Islet of Langerhans (tissue), 1 donor: Measurements from ENCODE around the gene ZDHHC1.
"Not testable (repeated sequence)": the region's sequence is repeated elsewhere in the genome, so short reads cannot be mapped to it uniquely, and the experiment has no call there.

ENCODE experiments used
- FAIRE-seq: peaks from one replicate; lab custom pipeline; 2011; peaks lifted over from hg19 to GRCh38; lab: Jason Lieb, UNC

Gene ZDHHC1

DNA sequence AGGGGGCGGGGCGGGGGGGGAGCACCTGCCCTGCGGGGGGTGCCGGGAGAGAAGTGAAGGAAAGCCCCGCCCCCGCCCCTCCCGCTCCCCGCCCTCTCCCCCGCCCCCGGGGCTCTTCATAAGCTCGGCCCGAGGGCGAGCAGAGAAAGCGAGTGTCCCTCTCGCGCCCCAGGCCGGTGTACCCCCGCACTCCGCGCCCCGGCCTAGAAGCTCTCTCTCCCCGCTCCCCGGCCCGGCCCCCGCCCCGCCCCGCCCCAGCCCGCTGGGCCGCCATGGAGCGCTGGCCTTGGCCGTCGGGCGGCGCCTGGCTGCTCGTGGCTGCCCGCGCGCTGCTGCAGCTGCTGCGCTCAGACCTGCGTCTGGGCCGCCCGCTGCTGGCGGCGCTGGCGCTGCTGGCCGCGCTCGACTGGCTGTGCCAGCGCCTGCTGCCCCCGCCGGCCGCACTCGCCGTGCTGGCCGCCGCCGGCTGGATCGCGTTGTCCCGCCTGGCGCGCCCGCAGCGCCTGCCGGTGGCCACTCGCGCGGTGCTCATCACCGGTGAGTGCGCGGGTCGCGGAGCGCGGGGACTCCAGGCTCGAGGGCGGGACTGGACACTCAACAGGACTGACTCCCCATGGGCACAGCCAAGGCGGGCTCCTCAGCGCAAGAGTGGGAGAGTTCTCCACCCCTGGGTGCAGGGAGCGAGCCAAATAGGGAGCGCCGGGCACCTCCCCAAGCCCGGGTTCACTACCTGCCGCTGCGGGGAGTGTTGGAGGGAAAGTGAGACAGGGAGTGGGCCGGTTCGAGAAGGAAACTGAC lies 14.9 kb upstream of the ZDHHC1 start, which contains the start of gene HSD11B2:
Gene HSD11B2, plus strand, starts transcription at position 145 of the 798 bp plus-strand sequence. Its CDS starts 128 bp downstream, at position 273.
- no peak for FAIRE-seq

DNA sequence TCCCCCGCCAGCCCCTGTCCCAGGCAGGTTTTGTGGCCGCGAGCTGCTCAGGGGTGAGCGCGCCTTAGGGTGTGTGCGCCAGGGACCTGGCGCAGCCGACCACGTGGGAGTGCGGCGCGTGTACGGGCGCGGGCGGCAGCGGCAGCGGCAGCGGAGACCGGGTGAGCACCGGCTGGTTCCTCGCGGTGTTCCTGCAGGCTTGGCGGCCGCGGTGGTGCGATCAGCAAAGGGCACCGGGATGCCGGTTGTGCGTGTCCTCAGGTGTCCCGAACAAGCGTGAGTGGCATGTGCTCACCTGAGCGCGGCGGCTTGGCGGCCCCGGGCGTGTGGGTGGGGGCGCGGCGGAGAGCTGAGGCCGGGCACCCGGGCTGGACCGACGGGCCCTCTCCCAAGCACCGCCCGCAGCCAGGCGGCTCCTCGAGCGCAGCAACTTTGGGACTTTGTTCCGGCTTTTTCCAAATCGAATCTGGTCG lies 14.3 kb upstream of the ZDHHC1 start:
- FAIRE-seq: no peak

- FAIRE-seq: no peak
Measured at GRCh38 chr16:67429799-67430503, 13.7 kb upstream of the ZDHHC1 start.

GRCh38 chr16:67429053-67429798 lies 12.9 kb upstream of the ZDHHC1 start:
- no peak for FAIRE-seq

GRCh38 chr16:67428146-67428731 lies 12.0 kb upstream of the ZDHHC1 start:
- FAIRE-seq: no peak

- FAIRE-seq: no peak
Measured at GRCh38 chr16:67426950-67427349, 10.7 kb upstream of the ZDHHC1 start.

DNA sequence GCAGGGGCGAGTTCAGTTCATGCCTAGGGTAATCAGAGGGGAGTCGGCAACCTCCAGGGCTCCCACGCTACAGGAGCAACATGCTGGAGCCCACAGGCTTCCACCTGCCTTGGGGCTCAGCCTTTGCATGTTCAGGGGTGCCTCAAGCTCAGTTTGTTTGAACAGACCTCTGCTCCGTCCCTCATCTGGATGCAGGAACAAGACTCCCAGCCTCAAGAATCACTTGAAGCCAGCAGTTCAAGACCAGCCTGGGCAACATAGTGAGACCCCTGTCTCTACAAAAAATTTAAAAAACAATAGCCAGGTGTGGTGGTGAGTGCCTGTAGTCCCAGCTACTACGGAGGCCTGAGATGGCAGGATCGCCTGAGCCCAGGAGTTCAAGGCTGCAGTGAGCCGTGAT lies 9.7 kb upstream of the ZDHHC1 start:
- no peak for FAIRE-seq

DNA sequence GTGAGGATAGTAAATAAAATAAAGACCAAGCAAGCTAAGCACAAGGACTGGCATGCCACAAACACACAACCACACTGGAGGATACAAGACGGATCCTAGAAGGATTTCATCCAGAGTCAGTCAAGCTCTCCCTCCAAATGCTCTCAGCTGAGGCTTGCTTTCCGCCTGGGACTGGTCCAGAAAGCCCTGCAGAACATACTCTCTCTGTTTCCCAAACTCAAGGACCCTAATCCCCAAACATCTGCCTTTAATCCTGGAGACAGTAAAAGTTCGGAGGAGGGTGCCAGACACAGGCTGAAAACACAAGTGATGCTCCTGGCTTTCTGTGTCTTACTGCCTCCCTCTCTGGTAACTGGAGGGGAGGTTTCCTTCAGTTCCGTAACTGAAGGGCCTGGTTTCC lies 9.3 kb upstream of the ZDHHC1 start:
- no peak for FAIRE-seq

DNA sequence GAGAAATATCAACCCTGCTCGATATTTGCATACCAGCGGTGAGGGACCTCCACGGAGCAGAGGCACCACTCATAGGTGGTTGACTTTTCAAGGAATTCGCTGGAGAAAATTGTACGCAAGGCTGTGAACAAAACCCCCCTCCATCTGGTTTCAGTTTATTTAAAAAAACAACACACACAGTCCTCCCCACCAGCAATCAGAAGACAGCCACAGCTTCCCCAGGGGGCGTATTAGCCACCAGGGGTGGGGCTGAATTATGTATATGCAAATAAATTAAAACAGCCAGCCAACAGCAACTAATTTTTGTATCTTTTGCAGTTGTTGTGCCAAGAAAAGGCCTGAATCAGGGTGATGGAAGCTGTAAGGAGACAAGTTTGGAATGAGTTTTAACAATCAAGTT lies 8.8 kb upstream of the ZDHHC1 start:
- no peak for FAIRE-seq

- no peak for FAIRE-seq
Measured at GRCh38 chr16:67424261-67424615, 8.0 kb upstream of the ZDHHC1 start.

GRCh38 chr16:67423611-67424260 lies 7.5 kb upstream of the ZDHHC1 start:
- FAIRE-seq: no peak

DNA sequence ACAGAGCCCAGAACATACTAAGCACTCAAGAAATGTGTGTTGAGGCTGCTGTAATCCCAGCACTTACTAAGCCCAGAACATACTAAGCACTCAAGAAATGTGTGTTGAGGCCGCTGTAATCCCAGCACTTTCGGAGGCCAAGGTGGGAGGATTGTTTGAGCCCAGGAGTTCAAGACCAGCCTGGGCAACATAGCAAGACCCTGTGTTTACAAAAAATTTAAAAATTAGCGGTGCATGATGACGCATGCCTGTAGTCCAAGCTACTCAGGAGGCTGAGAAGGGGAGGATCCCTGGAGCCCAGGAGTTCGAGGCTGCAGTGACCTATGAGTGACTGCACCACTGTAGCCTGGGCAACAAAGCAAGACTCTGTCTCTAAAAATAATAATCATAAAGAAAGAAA lies 6.7 kb upstream of the ZDHHC1 start:
- no peak for FAIRE-seq

- no peak for FAIRE-seq
Measured at GRCh38 chr16:67421030-67421429, 4.8 kb upstream of the ZDHHC1 start.

DNA sequence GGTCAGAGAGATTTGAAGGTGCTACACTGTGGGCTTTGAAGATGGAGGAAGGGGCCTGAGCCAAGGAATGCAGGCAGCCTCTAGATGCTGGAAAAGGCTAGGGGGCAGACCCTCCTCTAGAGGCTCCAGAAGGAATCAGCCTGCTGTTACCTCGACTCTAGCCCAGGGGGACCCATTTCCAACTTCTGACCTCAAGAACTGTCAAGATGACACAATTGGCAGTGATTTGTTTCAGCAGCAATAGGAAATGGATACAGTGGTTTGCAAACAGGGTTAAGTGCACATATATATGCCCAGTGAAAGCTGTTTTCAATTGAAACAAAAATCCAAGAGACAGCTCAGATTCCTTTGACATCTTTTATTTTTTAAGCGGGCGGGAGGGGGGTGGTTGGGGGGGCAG lies 3.7 kb upstream of the ZDHHC1 start:
- FAIRE-seq: no peak

GRCh38 chr16:67419502-67419901 lies 3.2 kb upstream of the ZDHHC1 start:
- no peak for FAIRE-seq

GRCh38 chr16:67417333-67418061 lies 1.2 kb upstream of the ZDHHC1 start:
- FAIRE-seq: no peak

DNA sequence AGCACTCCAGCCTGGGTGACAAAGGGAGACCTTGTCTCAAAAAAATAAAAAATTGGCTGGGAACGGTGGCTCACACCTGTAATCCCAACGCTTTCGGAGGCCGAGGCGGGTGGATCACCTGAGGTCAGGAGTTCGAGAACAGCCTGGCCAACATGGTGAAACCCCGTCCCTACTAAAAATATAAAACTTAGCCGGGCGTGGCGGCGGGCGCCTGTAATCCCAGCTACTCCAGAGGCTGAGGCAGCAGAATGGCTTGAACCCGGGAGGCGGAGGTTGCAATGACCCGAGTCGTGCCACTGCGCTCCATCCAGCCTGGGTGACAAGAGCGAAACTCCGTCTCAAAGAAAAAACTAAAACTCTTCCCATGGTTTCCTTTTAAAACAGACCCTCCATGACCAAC lies 856 bp downstream of the ZDHHC1 start:
- FAIRE-seq: not testable (repeated sequence)

- no peak for FAIRE-seq
Measured at GRCh38 chr16:67413978-67414911, 2.0 kb downstream of the ZDHHC1 start.

DNA sequence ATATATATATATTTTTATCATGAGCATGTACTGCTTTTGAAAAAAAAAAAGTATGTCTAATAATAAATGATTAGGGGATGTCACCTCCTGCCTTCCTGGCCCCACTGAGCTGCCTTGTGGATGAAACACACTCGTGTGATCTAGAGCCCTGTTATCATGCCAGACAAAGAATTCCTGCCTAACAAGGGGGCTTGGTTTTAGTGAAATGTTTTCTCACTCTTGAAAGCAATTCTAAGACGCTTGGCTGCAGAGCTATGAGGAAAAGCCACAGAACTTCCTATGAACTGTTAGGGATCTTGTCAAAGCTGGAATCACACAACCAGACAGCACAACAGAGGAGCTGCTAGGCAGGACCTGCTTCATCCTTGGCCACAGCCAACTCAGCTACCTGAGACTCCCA lies 4.0 kb downstream of the ZDHHC1 start:
- no peak for FAIRE-seq

GRCh38 chr16:67411339-67411738 lies 4.9 kb downstream of the ZDHHC1 start:
- FAIRE-seq: no peak
